ENCODE measurements around the gene EXOSC7. TPM values are rescaled to one million over a fixed set of nuclear protein-coding genes. Genes with fewer than 3 reads are reported as not detected.
A peak's percentile ranks its signal among the peaks of the same experiment; 100 is the strongest.

EXOSC7 gene
- total and polyA plus RNA-seq, 2 of the 4 experiments (the other 2 are of a cell fraction) = 61.6 to 62.2 TPM

GRCh38 chr3:45043728-45044299 lies 67.8 kb downstream of the EXOSC7 start:
- Histone ChIP-seq H2BK120ac (ENCODE audit: low read depth, low read length) (peak overlapping the region; percentile 98), H4K5ac (ENCODE audit: low read depth, low read length) (peak overlapping the region; percentile 100), H3K9me1 (ENCODE audit: insufficient read depth, low read length) (peaks cover 10% of the 10 kb centered on the region), H3K27me3 (ENCODE audit: control insufficient read depth, insufficient read depth, low read length) (no peaks in the 10 kb centered on the region), H3K56ac (ENCODE audit: extremely low read depth, insufficient read depth, low read length) (peak overlapping the region; percentile 97), H3K23ac (ENCODE audit: low read depth, low read length) (peak overlapping the region; percentile 99), H3K18ac (ENCODE audit: low read depth, low read length) (peak overlapping the region; percentile 99), H3K4me1 (ENCODE audit: control insufficient read depth, insufficient read depth, low read length) (peaks cover 24% of the 10 kb centered on the region), H2AK5ac (ENCODE audit: low read depth, low read length) (peak overlapping the region; percentile 97), H4K20me1 (ENCODE audit: insufficient read depth, low read length) (no peaks in the 10 kb centered on the region), H3K36me3 (ENCODE audit: control insufficient read depth, insufficient read depth, low read length) (no peaks in the 10 kb centered on the region), H2AK9ac (replicated peaks; ENCODE audit: low read depth, low read length, poor library complexity) (peak overlapping the region; percentile 47), H2BK5ac (ENCODE audit: low read depth, low read length, poor library complexity, severe bottlenecking) (peak overlapping the region; percentile 99), H3K4ac (ENCODE audit: low read depth, low read length) (peak overlapping the region; percentile 98), H3K4me3 (ENCODE audit: insufficient read depth, low read depth, low read length) (no peak overlapping the region), H3K14ac (replicated peaks; ENCODE audit: low read depth, low read length) (peak overlapping the region; percentile 90), H2BK15ac (ENCODE audit: low read depth, low read length) (peak overlapping the region; percentile 98), H4K8ac (ENCODE audit: low read depth in 2 of 2, low read length in 2 of 2) (peak overlapping the region; percentile 94 to 98), H3K9ac (ENCODE audit: low read depth, low read length) (peak overlapping the region; percentile 92), H3K4me2 (ENCODE audit: low read depth, low read length) (peak overlapping the region; percentile 45), H3K9me3 (ENCODE audit: control insufficient read depth, insufficient read depth, low read length) (no peaks in the 10 kb centered on the region), H4K91ac (ENCODE audit: insufficient read depth, low read depth, low read length) (peak overlapping the region; percentile 95), H2AFZ (replicated peaks; ENCODE audit: low read length, poor library complexity) (peak overlapping the region; percentile 64), H3K27ac (ENCODE audit: insufficient read depth, low read length) (peak overlapping the region; percentile 100), H3K79me1 (ENCODE audit: low read depth in 1 of 2, low read length in 2 of 2) (peaks cover 0 to 9% of the 10 kb centered on the region in 2 experiments; a peak in 1 of 4 replicates), H2BK20ac (ENCODE audit: low read depth, low read length) (peak overlapping the region; percentile 99)
- CTCF ChIA-PET = interaction anchor here (0.7 to 5.0 kb wide), 6 partner anchors 12 to 616 kb away, joined by 3 to 27 read pairs (median 5); no protein-coding TSS in a partner anchor
- intact Hi-C loops (cut with micrococcal nuclease) (loop anchor here (5.0 to 10.0 kb wide), 2 partner anchors 78 to 551 kb away; partner anchors contain the start of gene LIMD1), in situ Hi-C loops (cut with MboI; ENCODE audit: low sequenced_read_pairs) (loop anchor here (5.0 to 25.0 kb wide), 2 partner anchors 178 to 1043 kb away; no protein-coding TSS in a partner anchor), dilution Hi-C loops (cut with HindIII; ENCODE audit: low sequenced_read_pairs, unreplicated experiment) (loop anchor here (25.0 kb wide), 1 partner anchor 468 kb away; no protein-coding TSS in a partner anchor)
- DNase-seq (peak; percentile 94), ATAC-seq (ENCODE audit: low read depth) (peak; percentile 75)
- WGBS, 2 experiments (ENCODE audit: extremely low coverage in 2 of 2, insufficient read length in 1 of 2) = no CpG with 5 or more reads among the region's 2 CpGs
- POLR2A ChIA-PET (ENCODE audit: unreplicated experiment) = interaction anchor here (0.7 kb wide), 2 partner anchors 80 to 486 kb away, joined by 3 read pairs; no protein-coding TSS in a partner anchor
- BruUV-seq (replicated peaks) = no TSS peak
- peak; percentile 37 for TF ChIP-seq NFE2L2 (IDR thresholded peaks at IDR 0.05; ENCODE audit: low read depth, low read length)
- TF ChIP-seq CEBPB (IDR thresholded peaks at IDR 0.05; ENCODE audit: low read depth, low read length) = no peak
- peak; percentile 56 for TF ChIP-seq RAD21 (IDR thresholded peaks at IDR 0.05; ENCODE audit: low read length)
- peak; percentile 56; the same call in 1 of the 2 replicates for TF ChIP-seq BHLHE40 (IDR thresholded peaks at IDR 0.05; ENCODE audit: low read depth, low read length)
- TF ChIP-seq CHD1 (IDR thresholded peaks at IDR 0.05; ENCODE audit: low read depth, low read length) = no peak
- TF ChIP-seq, protein P1, sequence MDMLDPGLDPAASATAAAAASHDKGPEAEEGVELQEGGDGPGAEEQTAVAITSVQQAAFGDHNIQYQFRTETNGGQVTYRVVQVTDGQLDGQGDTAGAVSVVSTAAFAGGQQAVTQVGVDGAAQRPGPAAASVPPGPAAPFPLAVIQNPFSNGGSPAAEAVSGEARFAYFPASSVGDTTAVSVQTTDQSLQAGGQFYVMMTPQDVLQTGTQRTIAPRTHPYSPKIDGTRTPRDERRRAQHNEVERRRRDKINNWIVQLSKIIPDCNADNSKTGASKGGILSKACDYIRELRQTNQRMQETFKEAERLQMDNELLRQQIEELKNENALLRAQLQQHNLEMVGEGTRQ (IDR thresholded peaks at IDR 0.05; ENCODE audit: low read depth, low read length) = no peak
- no peak for TF ChIP-seq MAZ (IDR thresholded peaks at IDR 0.05; ENCODE audit: borderline replicate concordance, low read depth, low read length)
- peak; percentile 99 for TF ChIP-seq FOS (IDR thresholded peaks at IDR 0.05; ENCODE audit: low read depth, low read length)
- no peak for TF ChIP-seq MAFK (IDR thresholded peaks at IDR 0.05; ENCODE audit: low read depth, low read length)
- no peak for TF ChIP-seq RCOR1 (IDR thresholded peaks at IDR 0.05; ENCODE audit: insufficient replicate concordance, low read length)
- TF ChIP-seq MXI1 (IDR thresholded peaks at IDR 0.05; ENCODE audit: borderline replicate concordance, low read depth, low read length) = no peak
- TF ChIP-seq, protein P2, sequence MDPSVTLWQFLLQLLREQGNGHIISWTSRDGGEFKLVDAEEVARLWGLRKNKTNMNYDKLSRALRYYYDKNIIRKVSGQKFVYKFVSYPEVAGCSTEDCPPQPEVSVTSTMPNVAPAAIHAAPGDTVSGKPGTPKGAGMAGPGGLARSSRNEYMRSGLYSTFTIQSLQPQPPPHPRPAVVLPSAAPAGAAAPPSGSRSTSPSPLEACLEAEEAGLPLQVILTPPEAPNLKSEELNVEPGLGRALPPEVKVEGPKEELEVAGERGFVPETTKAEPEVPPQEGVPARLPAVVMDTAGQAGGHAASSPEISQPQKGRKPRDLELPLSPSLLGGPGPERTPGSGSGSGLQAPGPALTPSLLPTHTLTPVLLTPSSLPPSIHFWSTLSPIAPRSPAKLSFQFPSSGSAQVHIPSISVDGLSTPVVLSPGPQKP (IDR thresholded peaks at IDR 0.05; ENCODE audit: borderline replicate concordance, low read depth, low read length) = no peak
- TF ChIP-seq POLR2A (IDR thresholded peaks at IDR 0.05; ENCODE audit: low read depth, low read length) = no peak
- peak; percentile 46 for TF ChIP-seq SMC3 (IDR thresholded peaks at IDR 0.05; ENCODE audit: low read depth, low read length)

Data from IMR-90 (cell line).